Activated CD4-positive, alpha-beta T cell treated with anti-CD3 and anti-CD28 coated beads, Interleukin-10, Interleukin-2, amounts not matched to agents 100 ng/mL and 50 ng/mL, durations not matched to agents 16 hours and 8 hours (primary cell): ENCODE data around the gene TBC1D1.

Experiments used
- DNase-seq: peaks from one replicate; pipeline ENCODE4 v3.0.0-alpha.2; 2020

TBC1D1 gene

GRCh38 chr4:38178392-38178995 is 287.6 kb downstream of the TBC1D1 start:
- DNase-seq: no peak

GRCh38 chr4:38179690-38180377 is 288.9 kb downstream of the TBC1D1 start:
- peak; percentile 78 for DNase-seq

- DNase-seq: no peak
Measured at GRCh38 chr4:38180456-38180855, 289.6 kb downstream of the TBC1D1 start.

- DNase-seq: no peak
Measured at GRCh38 chr4:38181286-38181685, 290.4 kb downstream of the TBC1D1 start.

- no peak for DNase-seq
Measured at GRCh38 chr4:38182334-38182998, 291.6 kb downstream of the TBC1D1 start.

GRCh38 chr4:38184404-38184803 is 293.5 kb downstream of the TBC1D1 start:
- no peak for DNase-seq

GRCh38 chr4:38185406-38186144 is 294.7 kb downstream of the TBC1D1 start:
- no peak for DNase-seq

GRCh38 chr4:38188136-38188535 is 297.3 kb downstream of the TBC1D1 start:
- DNase-seq: no peak

- DNase-seq: no peak
Measured at GRCh38 chr4:38188631-38189101, 297.8 kb downstream of the TBC1D1 start.
